Cerebellar cortex (tissue), 1 donor: ENCODE measurements around the gene LY6G5C.

ENCODE experiments used
- DNase-seq: peaks from one replicate; pipeline ENCODE4 v3.0.0-alpha.2; 2015; ENCODE audit warnings: low spot score

LY6G5C gene

GRCh38 chr6:31691078-31691463 lies 10.2 kb upstream of the LY6G5C start:
- DNase-seq: no peak

GRCh38 chr6:31690231-31691077 lies 9.6 kb upstream of the LY6G5C start:
- no peak for DNase-seq

- no peak for DNase-seq
Measured at GRCh38 chr6:31689249-31690110, 8.6 kb upstream of the LY6G5C start.

DNA sequence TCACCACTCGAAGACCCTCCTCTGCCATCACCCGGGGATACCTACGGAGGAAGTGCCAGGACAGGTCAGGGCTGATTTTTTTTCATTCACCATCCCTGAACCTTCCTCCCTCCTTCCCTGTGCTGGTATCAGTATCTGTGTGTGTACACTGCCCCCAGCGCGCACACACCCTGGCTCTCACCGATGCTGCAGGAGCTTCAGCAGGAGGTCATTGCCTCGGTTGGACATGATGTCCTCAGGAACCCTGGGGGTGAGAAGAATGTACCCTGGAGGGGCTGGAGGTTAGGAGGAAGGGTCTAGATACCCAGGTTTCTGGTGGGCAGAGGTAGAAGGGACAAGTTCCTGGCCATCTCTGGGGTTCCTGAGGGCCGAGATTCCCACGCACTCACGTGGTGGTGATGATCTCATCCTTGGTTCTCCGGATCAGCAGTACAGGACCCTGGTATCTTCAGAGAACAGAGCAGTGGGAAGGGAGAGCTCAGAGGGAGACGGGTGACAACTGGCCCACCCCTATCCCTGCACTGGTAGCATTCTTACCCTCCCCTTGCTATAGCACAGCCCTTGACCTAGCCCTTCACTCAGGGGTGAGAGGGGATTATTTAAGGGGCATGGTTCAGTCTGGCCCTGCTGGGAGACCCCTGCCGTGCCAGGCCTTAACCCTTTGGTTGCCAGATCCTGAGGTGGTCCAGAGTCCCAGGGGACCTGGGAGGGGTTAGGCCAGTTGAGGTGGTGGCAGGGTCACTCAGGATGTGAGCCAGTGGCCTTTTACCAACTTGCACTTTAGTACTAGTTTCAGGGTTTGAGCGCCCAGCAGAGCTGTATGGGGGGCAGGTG lies 7.2 kb upstream of the LY6G5C start:
- DNase-seq: no peak

- DNase-seq: no peak
Measured at GRCh38 chr6:31687321-31687720, 6.5 kb upstream of the LY6G5C start.

DNA sequence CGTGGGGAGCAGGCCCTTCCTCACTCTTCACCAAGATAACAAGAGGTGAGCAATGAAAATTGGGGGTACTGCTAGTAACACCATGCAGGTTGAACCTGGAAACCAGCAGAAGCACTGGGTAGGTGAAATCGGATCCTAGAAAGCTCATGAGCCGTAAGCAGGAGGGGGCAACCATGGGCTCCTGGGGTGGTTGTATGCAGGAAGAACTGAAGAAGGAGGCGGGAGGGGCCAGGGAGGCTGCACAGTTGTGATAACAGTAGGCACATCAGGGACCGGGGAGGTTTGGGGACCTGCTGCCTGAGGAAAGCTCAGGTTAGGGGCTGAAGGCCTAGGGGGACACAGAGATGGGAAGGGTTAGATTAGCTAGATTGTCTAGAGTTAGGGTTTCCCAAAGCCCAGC lies 5.6 kb upstream of the LY6G5C start:
- no peak for DNase-seq

DNA sequence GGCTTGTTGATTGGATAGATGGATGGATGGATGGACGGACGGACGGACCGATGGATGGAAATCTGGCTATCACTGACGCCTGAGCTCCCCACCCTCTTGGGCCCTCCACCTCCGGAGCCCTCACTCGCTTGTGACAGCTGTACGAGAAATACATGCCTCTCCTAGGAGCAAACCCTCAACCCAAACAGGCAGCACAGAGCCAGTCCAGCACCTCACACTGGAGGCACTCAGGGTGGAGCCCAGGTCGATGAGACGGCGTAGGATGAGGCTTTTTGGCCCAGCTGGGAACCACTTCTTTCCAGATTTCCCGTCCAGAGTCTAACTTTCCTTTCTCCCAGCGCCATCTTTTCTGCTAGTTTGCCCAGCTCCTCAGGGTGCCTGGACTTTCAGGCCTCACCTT lies 2.7 kb upstream of the LY6G5C start:
- no peak for DNase-seq

DNA sequence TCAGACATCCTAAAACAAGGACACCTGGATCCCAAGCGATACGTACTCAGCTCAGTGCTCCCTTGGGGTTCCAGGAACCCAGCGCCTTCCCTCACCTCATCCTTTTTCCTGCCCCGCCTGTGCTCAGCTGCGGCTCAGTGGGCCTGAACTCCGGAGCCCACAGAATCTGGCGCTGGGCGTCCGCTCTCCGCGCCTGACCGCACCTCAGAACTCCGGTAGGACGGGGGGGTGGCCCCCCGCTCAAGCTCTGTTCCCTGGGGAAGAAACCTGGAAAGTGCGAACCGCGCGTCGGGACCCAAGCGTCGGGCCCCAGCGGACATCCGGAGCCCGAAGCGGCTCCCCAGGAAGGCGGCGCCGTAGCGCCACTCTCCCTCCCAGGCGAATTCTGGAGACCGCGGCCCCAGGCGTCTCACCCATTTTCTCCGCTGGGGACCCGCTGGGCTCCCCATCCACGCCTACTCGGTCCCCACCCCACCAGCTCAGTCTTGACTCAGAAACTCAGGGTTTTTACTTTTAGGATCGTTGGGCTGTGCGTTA lies 336 bp upstream of the LY6G5C start:
- DNase-seq: no peak

DNA sequence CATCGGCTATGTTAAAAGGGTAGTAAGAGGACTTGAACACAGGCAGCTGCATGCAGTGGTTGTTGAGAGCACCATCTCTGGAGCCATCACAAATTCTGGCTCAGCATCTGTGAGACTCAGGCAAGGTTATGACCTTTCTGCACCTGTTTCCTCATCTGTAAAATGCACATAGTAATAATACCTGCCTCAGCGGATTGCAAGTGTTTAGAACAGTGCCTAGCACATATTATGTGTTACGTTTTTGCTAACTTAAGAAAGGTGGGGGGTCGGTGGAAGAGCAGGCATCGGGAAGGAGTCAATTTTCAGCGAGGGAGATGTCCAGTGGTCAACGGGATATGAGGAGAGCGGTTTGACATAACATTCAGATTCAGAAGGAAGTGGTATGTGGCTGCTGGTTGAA lies 2.9 kb downstream of the LY6G5C start:
- DNase-seq: no peak

DNA sequence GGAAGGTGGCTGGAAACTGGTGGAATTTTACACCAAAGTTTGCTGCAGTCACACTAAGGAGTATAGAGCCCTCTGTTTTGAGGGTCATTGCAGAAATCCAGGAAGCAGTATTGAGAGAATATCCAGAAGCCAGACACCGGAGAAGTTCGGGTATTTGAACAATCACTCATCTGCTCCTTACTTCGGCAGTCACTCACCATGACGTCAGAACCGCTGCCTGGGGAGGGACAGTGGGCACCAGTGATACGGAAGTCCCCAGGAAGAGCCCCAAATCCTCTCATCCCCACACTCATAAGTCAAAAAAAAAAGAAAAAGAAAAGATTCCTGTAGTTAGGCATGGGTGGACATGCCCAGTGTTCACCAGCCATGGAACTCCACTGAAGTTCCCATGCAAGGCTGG lies 4.0 kb downstream of the LY6G5C start:
- DNase-seq: no peak

GRCh38 chr6:31676322-31676903 lies 4.5 kb downstream of the LY6G5C start:
- DNase-seq: no peak

DNA sequence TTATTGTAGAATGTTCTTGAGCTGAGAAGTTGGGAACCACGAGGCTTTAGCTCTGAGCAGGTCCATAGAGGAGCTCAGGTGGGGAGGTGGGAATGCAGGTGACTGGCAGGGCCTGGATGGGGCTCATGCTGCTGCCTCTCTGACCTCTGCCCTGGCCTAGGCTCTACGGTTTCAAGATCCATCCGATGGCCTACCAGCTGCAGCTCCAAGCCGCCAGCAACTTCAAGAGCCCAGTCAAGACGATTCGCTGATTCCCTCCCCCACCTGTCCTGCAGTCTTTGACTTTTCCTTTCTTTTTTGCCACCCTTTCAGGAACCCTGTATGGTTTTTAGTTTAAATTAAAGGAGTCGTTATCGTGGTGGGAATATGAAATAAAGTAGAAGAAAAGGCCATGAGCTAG lies 11.2 kb downstream of the LY6G5C start, which contains the start of gene LY6G5B:
Gene LY6G5B, plus strand, starts transcription at position 301 of the 400 bp plus-strand sequence. CDS start 975 bp downstream, outside the sequence.
- no peak for DNase-seq

DNA sequence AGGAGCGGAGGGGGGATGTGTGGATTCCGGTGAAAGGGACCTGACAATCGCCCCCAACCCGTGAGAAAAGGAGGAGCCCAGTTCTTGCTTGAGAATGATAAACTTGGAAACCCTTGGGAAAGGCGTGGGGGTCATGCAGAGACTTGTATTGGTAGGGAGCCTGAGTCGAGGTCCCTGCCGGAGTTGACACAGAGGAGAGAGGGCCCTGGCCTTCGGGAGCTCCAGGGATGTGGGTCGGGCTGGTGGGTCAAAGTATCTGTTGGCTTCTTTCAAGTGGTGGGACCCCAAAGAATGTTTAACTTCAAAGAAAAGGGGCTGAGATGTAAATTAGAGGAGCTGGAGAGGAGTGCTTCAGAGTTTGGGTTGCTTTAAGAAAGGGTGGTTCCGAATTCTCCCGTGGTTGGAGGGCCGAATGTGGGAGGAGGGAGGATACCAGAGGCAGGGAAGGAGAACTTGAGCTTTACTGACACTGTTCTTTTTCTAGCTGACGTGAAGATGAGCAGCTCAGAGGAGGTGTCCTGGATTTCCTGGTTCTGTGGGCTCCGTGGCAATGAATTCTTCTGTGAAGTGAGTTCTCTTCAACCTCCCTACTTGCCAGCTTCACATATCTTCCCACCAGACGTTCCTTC lies 14.4 kb downstream of the LY6G5C start:
- DNase-seq: no peak

GRCh38 chr6:31665501-31666336 lies 15.1 kb downstream of the LY6G5C start, which contains the start of gene CSNK2B:
Gene CSNK2B (plus strand): TSS chr6:31666080. CDS start chr6:31666832, 752 bp downstream.
- peak; percentile 99 for DNase-seq

- peak; percentile 99 for DNase-seq
Measured at GRCh38 chr6:31664790-31665500, 15.9 kb downstream of the LY6G5C start, which contains the start of gene GPANK1. Gene GPANK1 (minus strand): TSS chr6:31664997. CDS start chr6:31664478, 519 bp downstream.

- DNase-seq: no peak
Measured at GRCh38 chr6:31663961-31664789, 16.7 kb downstream of the LY6G5C start.

- DNase-seq: no peak
Measured at GRCh38 chr6:31663126-31663960, 17.5 kb downstream of the LY6G5C start.
